ENCODE data around the gene CTNNA1.

CTNNA1 gene

GRCh38 chr5:138926257-138926656, 173.0 kb downstream of the CTNNA1 start:
- no peaks in the 10 kb centered on the region for H3K79me2 ChIP-seq (ENCODE audit: insufficient read depth, low read length)

GRCh38 chr5:138926688-138927448, 173.6 kb downstream of the CTNNA1 start:
- no peak overlapping the region for H2AFZ ChIP-seq (ENCODE audit: low read depth, low read length, severe bottlenecking)
- H3K36me3 ChIP-seq (ENCODE audit: low read length), result no peaks in the 10 kb centered on the region
- H3K27me3 ChIP-seq (ENCODE audit: low read length), result no peaks in the 10 kb centered on the region
- H3K27ac ChIP-seq (ENCODE audit: low read depth, low read length), result no peak overlapping the region
- TF ChIP-seq EZH2phosphoT487 (conservative IDR thresholded peaks at IDR 0.05; ENCODE audit: low read length), result no peak
- TF ChIP-seq, protein P1, sequence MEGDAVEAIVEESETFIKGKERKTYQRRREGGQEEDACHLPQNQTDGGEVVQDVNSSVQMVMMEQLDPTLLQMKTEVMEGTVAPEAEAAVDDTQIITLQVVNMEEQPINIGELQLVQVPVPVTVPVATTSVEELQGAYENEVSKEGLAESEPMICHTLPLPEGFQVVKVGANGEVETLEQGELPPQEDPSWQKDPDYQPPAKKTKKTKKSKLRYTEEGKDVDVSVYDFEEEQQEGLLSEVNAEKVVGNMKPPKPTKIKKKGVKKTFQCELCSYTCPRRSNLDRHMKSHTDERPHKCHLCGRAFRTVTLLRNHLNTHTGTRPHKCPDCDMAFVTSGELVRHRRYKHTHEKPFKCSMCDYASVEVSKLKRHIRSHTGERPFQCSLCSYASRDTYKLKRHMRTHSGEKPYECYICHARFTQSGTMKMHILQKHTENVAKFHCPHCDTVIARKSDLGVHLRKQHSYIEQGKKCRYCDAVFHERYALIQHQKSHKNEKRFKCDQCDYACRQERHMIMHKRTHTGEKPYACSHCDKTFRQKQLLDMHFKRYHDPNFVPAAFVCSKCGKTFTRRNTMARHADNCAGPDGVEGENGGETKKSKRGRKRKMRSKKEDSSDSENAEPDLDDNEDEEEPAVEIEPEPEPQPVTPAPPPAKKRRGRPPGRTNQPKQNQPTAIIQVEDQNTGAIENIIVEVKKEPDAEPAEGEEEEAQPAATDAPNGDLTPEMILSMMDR (IDR thresholded peaks at IDR 0.05; ENCODE audit: insufficient read depth, low read length, poor library complexity, severe bottlenecking), result no peak
- no peak overlapping the region for H3K4me2 ChIP-seq (ENCODE audit: low read depth, low read length, poor library complexity, severe bottlenecking)
- H3K9me3 ChIP-seq (ENCODE audit: insufficient read depth, low read length), result no peaks in the 10 kb centered on the region
- no peaks in the 10 kb centered on the region for H3K9me2 ChIP-seq (replicated peaks; ENCODE audit: insufficient read depth, low read length)
- no peaks in the 10 kb centered on the region for H4K20me1 ChIP-seq (ENCODE audit: low read depth, low read length)
- H3F3A ChIP-seq (ENCODE audit: insufficient read depth), result no peaks in the 10 kb centered on the region
- no peaks in the 10 kb centered on the region for H3K79me2 ChIP-seq (ENCODE audit: insufficient read depth, low read length)
- no peak overlapping the region for H3K4me3 ChIP-seq (ENCODE audit: insufficient read depth, low read length, poor library complexity, severe bottlenecking)
- no peak overlapping the region for H3K9ac ChIP-seq (ENCODE audit: low read length)

More at GRCh38 chr5:138926257-138926656, 173.0 kb downstream of the CTNNA1 start:
- Histone ChIP-seq H3K4me2 (ENCODE audit: low read depth, low read length, poor library complexity, severe bottlenecking) (no peak overlapping the region), H3K27me3 (ENCODE audit: low read length) (no peaks in the 10 kb centered on the region), H4K20me1 (ENCODE audit: low read depth, low read length) (no peaks in the 10 kb centered on the region), H3K4me3 (ENCODE audit: insufficient read depth, low read length, poor library complexity, severe bottlenecking) (no peak overlapping the region), H3F3A (ENCODE audit: insufficient read depth) (no peaks in the 10 kb centered on the region), H3K9me3 (ENCODE audit: insufficient read depth, low read length) (no peaks in the 10 kb centered on the region), H3K9ac (ENCODE audit: low read length) (no peak overlapping the region), H2AFZ (ENCODE audit: low read depth, low read length, severe bottlenecking) (no peak overlapping the region), H3K36me3 (ENCODE audit: low read length) (no peaks in the 10 kb centered on the region), H3K27ac (ENCODE audit: low read depth, low read length) (no peak overlapping the region), H3K9me2 (replicated peaks; ENCODE audit: insufficient read depth, low read length) (no peaks in the 10 kb centered on the region)
- TF ChIP-seq, protein P1 (IDR thresholded peaks at IDR 0.05; ENCODE audit: insufficient read depth, low read length, poor library complexity, severe bottlenecking), result no peak
- TF ChIP-seq EZH2phosphoT487 (conservative IDR thresholded peaks at IDR 0.05; ENCODE audit: low read length), result no peak

GRCh38 chr5:138927544-138927943, 174.3 kb downstream of the CTNNA1 start:
- Histone ChIP-seq H3K27ac (ENCODE audit: low read depth, low read length) (no peak overlapping the region), H3K4me3 (ENCODE audit: insufficient read depth, low read length, poor library complexity, severe bottlenecking) (no peak overlapping the region), H3K36me3 (ENCODE audit: low read length) (no peaks in the 10 kb centered on the region), H3K4me2 (ENCODE audit: low read depth, low read length, poor library complexity, severe bottlenecking) (no peak overlapping the region), H3K9me2 (replicated peaks; ENCODE audit: insufficient read depth, low read length) (no peaks in the 10 kb centered on the region), H3K9me3 (ENCODE audit: insufficient read depth, low read length) (no peaks in the 10 kb centered on the region), H3K27me3 (ENCODE audit: low read length) (no peaks in the 10 kb centered on the region), H4K20me1 (ENCODE audit: low read depth, low read length) (no peaks in the 10 kb centered on the region), H3F3A (ENCODE audit: insufficient read depth) (no peaks in the 10 kb centered on the region), H2AFZ (ENCODE audit: low read depth, low read length, severe bottlenecking) (no peak overlapping the region), H3K79me2 (ENCODE audit: insufficient read depth, low read length) (no peaks in the 10 kb centered on the region), H3K9ac (ENCODE audit: low read length) (no peak overlapping the region)
- no peak for TF ChIP-seq EZH2phosphoT487 (conservative IDR thresholded peaks at IDR 0.05; ENCODE audit: low read length)
- TF ChIP-seq, protein P1 (IDR thresholded peaks at IDR 0.05; ENCODE audit: insufficient read depth, low read length, poor library complexity, severe bottlenecking), result no peak

All from SU-DHL-6 (cell line).